HepG2 (cell line): ENCODE results near the gene ZBED5. TPM values are rescaled to one million over a fixed set of nuclear protein-coding genes. Genes with fewer than 3 reads are reported as not detected.

Experiments
- BCL3 ChIP-seq: sonication (generic); formaldehyde crosslinking; IDR thresholded peaks from 2 replicates; pipeline ENCODE4 v1.5.1; 2020; ENCODE audit warnings: mild to moderate bottlenecking, missing genetic modification reagents, moderate library complexity
- CTCF ChIP-seq: sonication (generic); formaldehyde crosslinking; IDR thresholded peaks from 2 replicates; pipeline ENCODE4 v1.5.0; 2020; ENCODE audit warnings: mild to moderate bottlenecking, missing genetic modification reagents, moderate library complexity
- DNMT1 ChIP-seq: sonication (generic); formaldehyde crosslinking; IDR thresholded peaks from 2 replicates; pipeline ENCODE4 v1.5.1; 2020; ENCODE audit warnings: mild to moderate bottlenecking, missing genetic modification reagents
- DR1 ChIP-seq: sonication (generic); formaldehyde crosslinking; IDR thresholded peaks from 2 replicates; pipeline ENCODE4 v1.8.0; 2021; ENCODE audit warnings: mild to moderate bottlenecking, missing genetic modification reagents, inconsistent platforms
- NFKB2 ChIP-seq: sonication (generic); formaldehyde crosslinking; IDR thresholded peaks from 2 replicates; pipeline ENCODE4 v1.4.0; 2020; ENCODE audit warnings: missing genetic modification reagents, borderline replicate concordance
- SIN3A ChIP-seq: IDR thresholded peaks from 2 replicates; pipeline ENCODE4 v1.6.1; 2011; ENCODE audit warnings: low read depth, mild to moderate bottlenecking, control low read depth, low read length, borderline replicate concordance
- SMAD3 ChIP-seq: sonication (generic); formaldehyde crosslinking; IDR thresholded peaks from 2 replicates; pipeline ENCODE4 v1.4.0; 2020; ENCODE audit warnings: missing genetic modification reagents
- ZBTB10 ChIP-seq: sonication (generic); formaldehyde crosslinking; IDR thresholded peaks from 2 replicates; pipeline ENCODE4 v1.4.0; 2020; ENCODE audit warnings: missing genetic modification reagents, borderline replicate concordance
- ZBTB42 ChIP-seq: sonication (generic); formaldehyde crosslinking; IDR thresholded peaks from 2 replicates; pipeline ENCODE4 v1.5.0; 2020; ENCODE audit warnings: mild to moderate bottlenecking, missing genetic modification reagents
- ZNF546 ChIP-seq: sonication (generic); formaldehyde crosslinking; conservative IDR thresholded peaks from 2 replicates; pipeline ENCODE4 v1.8.1; 2023; ENCODE audit warnings: mild to moderate bottlenecking, missing genetic modification reagents
- ZNF550 ChIP-seq: sonication (generic); formaldehyde crosslinking; IDR thresholded peaks from 2 replicates; pipeline ENCODE4 v1.4.0; 2020; ENCODE audit warnings: mild to moderate bottlenecking, missing genetic modification reagents, borderline replicate concordance
- ZNF709 ChIP-seq: sonication (generic); formaldehyde crosslinking; IDR thresholded peaks from 2 replicates; pipeline ENCODE4 v1.5.0; 2020; ENCODE audit warnings: mild to moderate bottlenecking, missing genetic modification reagents
- polyA plus RNA-seq, 8 experiments: library from polyadenylated mRNA; depleted of rRNA in 3 of 8; stranded (reverse) in 7 of 8; unstranded in 1 of 8; fragments of >200 nt; fragmentation: Illumina TruSeq in 4 of 8; extraction: Trizol in 4 of 8; gene quantifications; 2 replicates each; pipeline versions ENCODE4 v1.2.1 to v1.2.3, GENCODE V29; 2011 to 2016; ENCODE audit warnings: low read depth in 4 of 8, missing spikeins in 1 of 8, mixed read lengths in 1 of 8; ENCODE audit not compliant: insufficient read depth in 1 of 8
- total RNA-seq, 5 experiments: library from RNA; depleted of rRNA; stranded (reverse); fragments of >200 nt; fragmentation: Illumina TruSeq; extraction: Trizol; gene quantifications; 2 replicates each; pipeline ENCODE4 v1.2.3, GENCODE V29; 2016; ENCODE audit warnings: low read depth in 1 of 5
- TF ChIP-seq, protein P1 (sequence below): sonication (generic); formaldehyde crosslinking; IDR thresholded peaks from 2 replicates; pipeline ENCODE4 v1.5.0; 2020; ENCODE audit warnings: mild to moderate bottlenecking, missing genetic modification reagents, borderline replicate concordance

ZBED5 gene
- total and polyA plus RNA-seq, 2 of the 13 experiments (the other 11 are each of a cell fraction or from before 2014, with no cell fraction given), result 18.2 to 38.6 TPM

- TF ChIP-seq, protein P1, sequence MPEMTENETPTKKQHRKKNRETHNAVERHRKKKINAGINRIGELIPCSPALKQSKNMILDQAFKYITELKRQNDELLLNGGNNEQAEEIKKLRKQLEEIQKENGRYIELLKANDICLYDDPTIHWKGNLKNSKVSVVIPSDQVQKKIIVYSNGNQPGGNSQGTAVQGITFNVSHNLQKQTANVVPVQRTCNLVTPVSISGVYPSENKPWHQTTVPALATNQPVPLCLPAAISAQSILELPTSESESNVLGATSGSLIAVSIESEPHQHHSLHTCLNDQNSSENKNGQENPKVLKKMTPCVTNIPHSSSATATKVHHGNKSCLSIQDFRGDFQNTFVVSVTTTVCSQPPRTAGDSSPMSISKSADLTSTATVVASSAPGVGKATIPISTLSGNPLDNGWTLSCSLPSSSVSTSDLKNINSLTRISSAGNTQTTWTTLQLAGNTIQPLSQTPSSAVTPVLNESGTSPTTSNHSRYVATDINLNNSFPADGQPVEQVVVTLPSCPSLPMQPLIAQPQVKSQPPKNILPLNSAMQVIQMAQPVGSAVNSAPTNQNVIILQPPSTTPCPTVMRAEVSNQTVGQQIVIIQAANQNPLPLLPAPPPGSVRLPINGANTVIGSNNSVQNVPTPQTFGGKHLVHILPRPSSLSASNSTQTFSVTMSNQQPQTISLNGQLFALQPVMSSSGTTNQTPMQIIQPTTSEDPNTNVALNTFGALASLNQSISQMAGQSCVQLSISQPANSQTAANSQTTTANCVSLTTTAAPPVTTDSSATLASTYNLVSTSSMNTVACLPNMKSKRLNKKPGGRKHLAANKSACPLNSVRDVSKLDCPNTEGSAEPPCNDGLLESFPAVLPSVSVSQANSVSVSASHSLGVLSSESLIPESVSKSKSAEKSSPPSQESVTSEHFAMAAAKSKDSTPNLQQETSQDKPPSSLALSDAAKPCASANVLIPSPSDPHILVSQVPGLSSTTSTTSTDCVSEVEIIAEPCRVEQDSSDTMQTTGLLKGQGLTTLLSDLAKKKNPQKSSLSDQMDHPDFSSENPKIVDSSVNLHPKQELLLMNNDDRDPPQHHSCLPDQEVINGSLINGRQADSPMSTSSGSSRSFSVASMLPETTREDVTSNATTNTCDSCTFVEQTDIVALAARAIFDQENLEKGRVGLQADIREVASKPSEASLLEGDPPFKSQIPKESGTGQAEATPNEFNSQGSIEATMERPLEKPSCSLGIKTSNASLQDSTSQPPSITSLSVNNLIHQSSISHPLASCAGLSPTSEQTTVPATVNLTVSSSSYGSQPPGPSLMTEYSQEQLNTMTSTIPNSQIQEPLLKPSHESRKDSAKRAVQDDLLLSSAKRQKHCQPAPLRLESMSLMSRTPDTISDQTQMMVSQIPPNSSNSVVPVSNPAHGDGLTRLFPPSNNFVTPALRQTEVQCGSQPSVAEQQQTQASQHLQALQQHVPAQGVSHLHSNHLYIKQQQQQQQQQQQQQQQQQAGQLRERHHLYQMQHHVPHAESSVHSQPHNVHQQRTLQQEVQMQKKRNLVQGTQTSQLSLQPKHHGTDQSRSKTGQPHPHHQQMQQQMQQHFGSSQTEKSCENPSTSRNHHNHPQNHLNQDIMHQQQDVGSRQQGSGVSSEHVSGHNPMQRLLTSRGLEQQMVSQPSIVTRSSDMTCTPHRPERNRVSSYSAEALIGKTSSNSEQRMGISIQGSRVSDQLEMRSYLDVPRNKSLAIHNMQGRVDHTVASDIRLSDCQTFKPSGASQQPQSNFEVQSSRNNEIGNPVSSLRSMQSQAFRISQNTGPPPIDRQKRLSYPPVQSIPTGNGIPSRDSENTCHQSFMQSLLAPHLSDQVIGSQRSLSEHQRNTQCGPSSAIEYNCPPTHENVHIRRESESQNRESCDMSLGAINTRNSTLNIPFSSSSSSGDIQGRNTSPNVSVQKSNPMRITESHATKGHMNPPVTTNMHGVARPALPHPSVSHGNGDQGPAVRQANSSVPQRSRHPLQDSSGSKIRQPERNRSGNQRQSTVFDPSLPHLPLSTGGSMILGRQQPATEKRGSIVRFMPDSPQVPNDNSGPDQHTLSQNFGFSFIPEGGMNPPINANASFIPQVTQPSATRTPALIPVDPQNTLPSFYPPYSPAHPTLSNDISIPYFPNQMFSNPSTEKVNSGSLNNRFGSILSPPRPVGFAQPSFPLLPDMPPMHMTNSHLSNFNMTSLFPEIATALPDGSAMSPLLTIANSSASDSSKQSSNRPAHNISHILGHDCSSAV, result peak; percentile 36; the same call in 1 of the 2 replicates
- TF ChIP-seq DNMT1 (peak; percentile 20; the same call in 1 of the 2 replicates), SMAD3 (CRISPR knock-in tag) (no peak), ZNF546 (0 out of 2 replicates have a peak, but pooled peaks have one; percentile 45), SIN3A (0 out of 2 replicates have a peak, but pooled peaks have one; percentile 43), BCL3 (CRISPR knock-in tag) (peak; percentile 41; the same call in 1 of the 2 replicates), DR1 (CRISPR knock-in tag) (0 out of 2 replicates have a peak, but pooled peaks have one; percentile 31), NFKB2 (peak; percentile 83; the same call in 1 of the 2 replicates), ZBTB10 (CRISPR knock-in tag) (peak; percentile 62; the same call in 1 of the 2 replicates), ZBTB42 (peak; percentile 22; the same call in 1 of the 2 replicates), ZNF550 (CRISPR knock-in tag) (0 out of 2 replicates have a peak, but pooled peaks have one; percentile 70), CTCF (CRISPR knock-in tag) (peak; percentile 38; the same call in 1 of the 2 replicates), ZNF709 (CRISPR knock-in tag) (peak; percentile 27; the same call in 1 of the 2 replicates)
Observed at GRCh38 chr11:10858439-10859325, 829 bp upstream of the ZBED5 start (continued).
